VCaP (cell line): Measurements from ENCODE around the gene NKAIN2.
"Not testable (repeated sequence)": the region's sequence is repeated elsewhere in the genome, so short reads cannot be mapped to it uniquely, and the experiment has no call there.

Experiments used
- H3K27ac ChIP-seq: fragments of 450-650 bp; 2 replicates; pipeline ENCODE4 v1.5.1; 2017
- CTCF ChIP-seq: fragments of 450-650 bp; conservative IDR thresholded peaks from 2 replicates; pipeline ENCODE4 v1.5.1; 2017; ENCODE audit warnings: mild to moderate bottlenecking, moderate library complexity

Gene NKAIN2

GRCh38 chr6:124459268-124459667 is 655.6 kb downstream of the NKAIN2 start:
- TF ChIP-seq CTCF: no peak
- H3K27ac ChIP-seq: no peak overlapping the region

DNA sequence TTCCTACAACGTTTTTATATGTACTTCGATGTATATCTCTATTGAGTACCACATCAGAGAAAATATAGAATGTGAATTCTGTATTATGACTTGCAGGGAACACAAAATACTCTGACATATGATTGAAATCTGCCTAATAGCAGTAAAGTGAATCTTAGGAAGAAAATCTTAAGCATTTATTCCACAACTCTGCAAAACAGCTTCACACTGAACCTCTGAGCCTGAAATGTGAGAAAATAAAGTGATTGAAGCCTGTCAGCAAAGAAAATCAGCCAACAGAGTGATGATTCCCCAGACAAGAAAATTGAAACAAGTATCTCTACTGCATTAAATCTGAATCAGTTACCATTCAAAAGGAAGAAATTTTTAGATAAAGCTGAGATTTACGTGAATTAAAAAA is 659.1 kb downstream of the NKAIN2 start:
- TF ChIP-seq CTCF: no peak
- no peak overlapping the region for H3K27ac ChIP-seq

DNA sequence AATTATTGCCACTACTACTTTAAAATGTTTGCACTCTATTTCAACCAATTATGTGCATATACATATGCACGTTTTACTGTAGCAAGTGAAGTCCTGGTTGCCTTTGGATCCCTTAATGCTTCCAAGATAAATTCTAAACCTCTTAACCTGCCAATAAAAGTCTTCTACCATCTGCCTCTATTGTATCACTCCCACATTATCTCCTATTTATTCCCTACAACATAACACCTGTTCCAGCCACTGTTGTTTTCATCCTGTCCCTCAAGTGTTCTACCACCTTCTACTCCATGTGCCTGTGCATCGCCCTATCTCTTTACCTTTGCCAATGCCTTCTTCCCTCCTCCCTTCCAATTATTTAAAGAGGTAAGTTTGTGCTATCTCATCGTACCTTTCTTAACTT is 659.6 kb downstream of the NKAIN2 start:
- TF ChIP-seq CTCF: no peak
- no peak overlapping the region for H3K27ac ChIP-seq

- H3K27ac ChIP-seq: not testable (repeated sequence)
These were observed 660.9 kb downstream of the NKAIN2 start for GRCh38 chr6:124464600-124464999.

DNA sequence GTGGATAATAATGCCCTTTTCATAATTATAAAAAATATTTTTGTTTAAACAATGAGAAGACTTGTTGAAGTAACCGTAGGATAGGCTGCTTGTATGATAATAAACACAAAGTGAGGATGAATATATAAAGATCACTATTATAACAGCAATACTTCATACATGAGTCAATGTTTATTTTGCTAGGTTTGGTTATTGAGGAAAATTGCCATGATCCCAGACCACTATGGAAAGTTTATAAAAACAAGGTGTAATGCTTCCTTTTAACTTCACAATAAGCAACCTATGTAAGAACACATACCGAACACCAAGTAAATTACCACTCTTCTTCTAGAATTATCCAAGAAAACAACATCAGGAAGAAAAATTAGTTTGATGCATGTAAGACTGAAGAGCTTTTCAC is 663.3 kb downstream of the NKAIN2 start:
- no peak for TF ChIP-seq CTCF
- no peak overlapping the region for H3K27ac ChIP-seq

GRCh38 chr6:124467366-124467765 is 663.7 kb downstream of the NKAIN2 start:
- no peak for TF ChIP-seq CTCF
- H3K27ac ChIP-seq: no peak overlapping the region

DNA sequence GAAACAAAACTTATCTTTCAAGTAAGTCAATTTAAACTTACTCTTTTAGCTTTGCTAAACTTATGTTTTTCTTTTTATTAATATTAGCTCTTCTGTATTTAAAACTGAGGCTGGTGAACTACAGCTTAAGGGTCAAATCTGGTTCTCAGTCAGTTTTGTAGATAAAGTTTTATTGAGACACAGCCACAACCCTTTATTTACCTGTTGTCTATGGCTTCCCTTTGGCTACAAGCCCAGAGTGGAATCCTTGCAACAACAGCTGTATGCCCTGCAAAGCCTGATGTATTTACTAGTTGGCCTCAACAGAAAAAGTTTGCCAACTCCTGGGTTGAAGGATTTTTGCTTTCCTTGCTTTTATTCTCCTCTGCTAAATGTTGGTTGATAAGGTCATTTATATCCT is 667.1 kb downstream of the NKAIN2 start:
- no peak for TF ChIP-seq CTCF
- no peak overlapping the region for H3K27ac ChIP-seq

DNA sequence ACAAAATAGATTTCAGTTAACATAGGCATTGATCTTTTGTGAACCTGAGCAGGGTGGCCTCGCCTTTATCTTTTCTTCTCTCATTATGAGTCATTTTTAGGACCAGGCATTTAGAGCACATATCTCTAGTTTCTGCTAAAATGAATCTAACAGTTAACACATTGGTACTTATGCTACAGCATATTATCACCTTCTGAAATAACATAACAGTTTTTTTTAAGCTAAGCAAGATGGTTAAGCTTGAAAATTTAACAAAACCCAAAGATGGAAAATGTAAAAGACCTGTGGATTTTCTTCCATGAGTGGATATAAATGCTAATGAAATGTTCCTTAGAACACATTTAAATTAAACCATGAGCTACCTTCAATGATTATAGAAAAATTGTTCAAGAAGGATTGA is 671.5 kb downstream of the NKAIN2 start:
- H3K27ac ChIP-seq: no peak overlapping the region
- no peak for TF ChIP-seq CTCF
